ENCODE data around the gene BPGM. TPM values are rescaled to one million over a fixed set of nuclear protein-coding genes. Genes with fewer than 3 reads are reported as not detected.

Gene BPGM
- total RNA-seq, result 10 to 100 TPM; 16.3 to 17.4 TPM

- H3K27ac Mint-ChIP-seq, result no peak within 1 kb of the TSS
- DNase-seq, result peak; percentile 94
- H3K9me3 Mint-ChIP-seq, result peaks cover 5% of the 10 kb centered on the region
- peaks cover 22% of the 10 kb centered on the region for H3K36me3 Mint-ChIP-seq
- H3K27me3 Mint-ChIP-seq, result no peaks in the 10 kb centered on the region
- H3K4me3 Mint-ChIP-seq, result no peak within 1 kb of the TSS
- H3K4me1 Mint-ChIP-seq, result peaks cover 40% of the 10 kb centered on the region
Observed at GRCh38 chr7:134646425-134647305, at the start of gene BPGM. TSS of gene BPGM (plus strand) at chr7:134646853. CDS start at chr7:134661508, 14,655 bp downstream.

DNA sequence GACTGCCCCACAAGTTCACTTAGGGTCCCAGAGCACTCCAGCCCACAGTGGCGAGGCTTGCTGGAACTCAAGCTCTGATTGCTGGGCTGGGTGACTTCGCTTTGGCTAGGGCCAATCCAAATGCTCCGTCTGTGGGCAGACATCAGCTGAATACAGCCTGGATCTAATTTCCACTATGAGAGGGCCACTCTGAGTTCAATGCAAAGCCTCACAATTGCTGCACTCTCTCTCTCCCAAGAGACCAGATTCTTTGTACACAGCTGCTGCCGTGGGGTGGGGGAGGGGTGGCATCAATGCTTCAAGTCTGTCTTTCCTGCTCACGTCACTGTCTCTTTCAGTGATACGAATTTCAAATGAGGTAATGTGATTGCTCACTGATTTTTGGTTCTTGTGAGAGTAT is 47.3 kb upstream of the BPGM start:
- peaks cover 35% of the 10 kb centered on the region for H3K27me3 Mint-ChIP-seq
- peaks cover 4% of the 10 kb centered on the region for H3K9me3 Mint-ChIP-seq
- H3K4me1 Mint-ChIP-seq, result no peaks in the 10 kb centered on the region
- H3K36me3 Mint-ChIP-seq, result peaks cover 1% of the 10 kb centered on the region
- H3K27ac Mint-ChIP-seq, result no peak overlapping the region
- no peak for DNase-seq
- no peak overlapping the region for H3K4me3 Mint-ChIP-seq

DNA sequence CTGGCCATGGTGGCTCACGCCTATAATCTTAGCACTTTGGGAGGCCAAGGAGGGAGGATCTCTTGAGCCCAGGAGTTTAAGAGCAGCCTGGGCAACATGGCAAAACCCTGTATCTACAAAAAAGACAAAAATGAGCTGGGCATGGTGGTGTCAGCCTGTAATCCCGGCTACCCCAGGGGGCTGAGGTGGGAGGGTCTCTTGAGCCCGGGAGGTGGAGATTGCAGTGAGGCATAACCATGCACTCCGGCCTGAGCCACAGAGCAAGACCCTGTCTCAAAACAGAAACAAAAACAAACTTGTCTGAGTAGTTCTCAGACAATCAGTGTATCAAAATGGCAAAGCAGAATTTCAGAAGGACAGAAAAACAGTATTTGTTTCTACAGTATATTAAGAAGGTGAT is 45.2 kb upstream of the BPGM start:
- no peak overlapping the region for H3K27ac Mint-ChIP-seq
- peaks cover 2% of the 10 kb centered on the region for H3K9me3 Mint-ChIP-seq
- peaks cover 1% of the 10 kb centered on the region for H3K4me1 Mint-ChIP-seq
- peaks cover 45% of the 10 kb centered on the region for H3K27me3 Mint-ChIP-seq
- H3K4me3 Mint-ChIP-seq, result no peak overlapping the region
- peaks cover 1% of the 10 kb centered on the region for H3K36me3 Mint-ChIP-seq
- DNase-seq, result no peak

DNA sequence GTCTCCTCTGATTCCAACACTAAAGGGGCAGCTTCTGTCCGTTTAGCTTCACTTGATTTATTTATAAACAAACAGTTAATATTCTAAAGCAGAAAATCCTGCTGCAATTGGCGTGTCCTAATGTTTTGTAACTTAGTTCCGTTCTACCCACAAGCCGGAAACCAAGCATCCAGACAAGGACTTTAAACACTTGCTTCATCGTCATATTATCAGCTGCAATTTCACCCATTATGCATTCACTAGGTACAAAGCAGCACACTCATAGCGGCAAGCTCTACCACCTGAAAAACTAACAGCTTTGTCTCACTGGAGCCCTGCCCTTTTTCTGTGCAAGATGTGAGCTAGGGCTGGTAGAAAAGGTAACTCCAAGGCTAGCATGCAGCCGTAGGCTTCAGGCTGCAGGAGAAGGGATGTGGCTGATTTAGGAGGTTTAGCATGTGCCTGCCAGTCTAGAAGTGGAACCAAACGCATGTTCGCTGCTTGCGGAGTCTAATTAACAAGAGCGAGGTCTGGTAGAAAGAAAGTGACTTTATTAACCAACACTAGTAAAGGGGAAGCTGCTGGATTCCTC is 43.7 kb upstream of the BPGM start:
- H3K36me3 Mint-ChIP-seq, result peaks cover 1% of the 10 kb centered on the region
- DNase-seq, result no peak
- H3K4me1 Mint-ChIP-seq, result peaks cover 3% of the 10 kb centered on the region
- peaks cover 2% of the 10 kb centered on the region for H3K9me3 Mint-ChIP-seq
- no peak overlapping the region for H3K27ac Mint-ChIP-seq
- no peak overlapping the region for H3K4me3 Mint-ChIP-seq
- H3K27me3 Mint-ChIP-seq, result peaks cover 54% of the 10 kb centered on the region

DNA sequence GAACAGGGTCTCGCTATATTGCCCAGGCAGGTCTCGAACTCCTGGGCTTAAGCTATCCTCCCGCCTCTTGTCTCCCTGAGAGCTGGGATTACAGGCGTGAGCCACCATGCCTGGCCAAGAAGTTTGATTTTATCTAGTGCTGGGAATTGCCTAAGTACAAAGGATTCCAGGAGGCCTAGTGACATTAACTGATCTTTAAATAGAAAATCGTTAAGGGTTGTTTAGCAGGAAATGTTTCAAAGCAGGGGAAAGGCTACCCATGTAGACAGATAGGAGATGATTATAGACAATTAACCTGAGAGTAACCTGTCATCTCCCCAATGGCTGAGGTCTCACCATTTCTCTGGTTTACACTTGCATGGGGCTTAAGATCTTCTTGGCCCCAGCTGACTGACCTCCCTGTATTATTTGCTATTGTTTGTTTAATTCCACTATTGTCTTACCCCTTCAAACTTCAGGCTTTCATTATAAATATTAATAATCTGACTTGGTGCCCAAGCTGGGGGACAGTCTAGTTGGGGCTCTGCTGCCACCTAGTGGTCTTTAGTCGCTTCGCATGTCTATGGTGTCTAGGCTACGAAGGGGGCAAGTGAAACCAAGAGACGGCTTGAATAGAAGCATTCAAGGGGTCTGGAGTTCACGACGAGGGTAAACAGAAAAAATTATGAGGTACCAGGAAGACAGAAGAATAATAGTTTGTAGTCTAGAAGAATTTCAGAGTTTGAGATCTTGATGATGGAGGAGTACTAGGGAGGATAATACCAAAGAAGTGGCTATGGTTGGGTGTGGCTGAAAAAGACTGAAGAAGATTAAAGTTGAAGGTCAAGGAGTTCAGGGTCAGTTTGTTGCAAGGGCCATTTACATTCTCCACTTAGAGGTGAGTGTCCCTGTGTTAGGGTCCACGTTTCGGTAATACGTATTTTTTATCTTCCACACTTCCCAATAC is 40.4 kb upstream of the BPGM start:
- Mint-ChIP-seq H3K36me3 (no peaks in the 10 kb centered on the region), H3K9me3 (no peaks in the 10 kb centered on the region), H3K4me1 (peaks cover 3% of the 10 kb centered on the region), H3K27me3 (peaks cover 60% of the 10 kb centered on the region), H3K27ac (no peak overlapping the region), H3K4me3 (peak overlapping the region; percentile 47)
- peak; percentile 48 for DNase-seq

GRCh38 chr7:134611611-134612151 is 35.0 kb upstream of the BPGM start:
- Mint-ChIP-seq H3K9me3 (no peaks in the 10 kb centered on the region), H3K4me1 (peaks cover 15% of the 10 kb centered on the region), H3K27ac (no peak overlapping the region), H3K36me3 (peaks cover 2% of the 10 kb centered on the region), H3K27me3 (peaks cover 37% of the 10 kb centered on the region), H3K4me3 (no peak overlapping the region)
- DNase-seq, result no peak

DNA sequence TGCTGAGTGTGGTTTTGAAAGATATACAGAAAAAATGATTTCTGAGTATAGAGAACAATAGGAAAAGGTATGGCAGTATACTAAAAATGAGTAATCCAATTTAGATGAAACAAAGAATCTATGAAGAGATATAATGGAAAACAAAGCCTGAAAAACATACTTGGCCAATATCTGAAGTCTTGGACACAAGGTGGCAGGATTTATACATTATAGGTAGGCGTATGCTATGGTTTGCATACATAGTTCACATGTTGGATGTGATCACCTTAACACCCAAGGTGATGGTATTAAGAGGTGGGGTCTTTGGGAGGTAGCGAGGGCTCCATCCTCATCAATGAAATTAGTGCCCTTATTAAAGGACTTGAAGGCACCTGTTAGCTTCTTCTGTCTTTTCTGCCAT is 34.5 kb upstream of the BPGM start:
- Mint-ChIP-seq H3K4me1 (peaks cover 15% of the 10 kb centered on the region), H3K27me3 (peaks cover 37% of the 10 kb centered on the region), H3K4me3 (no peak overlapping the region), H3K27ac (no peak overlapping the region), H3K9me3 (no peaks in the 10 kb centered on the region), H3K36me3 (peaks cover 2% of the 10 kb centered on the region)
- DNase-seq, result no peak

GRCh38 chr7:134613623-134614347 is 32.9 kb upstream of the BPGM start:
- no peak overlapping the region for H3K4me3 Mint-ChIP-seq
- H3K9me3 Mint-ChIP-seq, result no peaks in the 10 kb centered on the region
- H3K36me3 Mint-ChIP-seq, result peaks cover 2% of the 10 kb centered on the region
- H3K4me1 Mint-ChIP-seq, result peaks cover 15% of the 10 kb centered on the region
- DNase-seq, result peak; percentile 29
- peaks cover 37% of the 10 kb centered on the region for H3K27me3 Mint-ChIP-seq
- peak overlapping the region; percentile 73 for H3K27ac Mint-ChIP-seq

- Mint-ChIP-seq H3K27ac (no peak overlapping the region), H3K4me1 (peaks cover 15% of the 10 kb centered on the region), H3K9me3 (no peaks in the 10 kb centered on the region), H3K27me3 (peaks cover 46% of the 10 kb centered on the region), H3K36me3 (peaks cover 2% of the 10 kb centered on the region), H3K4me3 (no peak overlapping the region)
- no peak for DNase-seq
Observed at GRCh38 chr7:134616611-134617010, 30.0 kb upstream of the BPGM start.

- no peak for DNase-seq
- H3K36me3 Mint-ChIP-seq, result peaks cover 2% of the 10 kb centered on the region
- no peak overlapping the region for H3K27ac Mint-ChIP-seq
Observed at GRCh38 chr7:134618756-134619530, 27.7 kb upstream of the BPGM start.

DNA sequence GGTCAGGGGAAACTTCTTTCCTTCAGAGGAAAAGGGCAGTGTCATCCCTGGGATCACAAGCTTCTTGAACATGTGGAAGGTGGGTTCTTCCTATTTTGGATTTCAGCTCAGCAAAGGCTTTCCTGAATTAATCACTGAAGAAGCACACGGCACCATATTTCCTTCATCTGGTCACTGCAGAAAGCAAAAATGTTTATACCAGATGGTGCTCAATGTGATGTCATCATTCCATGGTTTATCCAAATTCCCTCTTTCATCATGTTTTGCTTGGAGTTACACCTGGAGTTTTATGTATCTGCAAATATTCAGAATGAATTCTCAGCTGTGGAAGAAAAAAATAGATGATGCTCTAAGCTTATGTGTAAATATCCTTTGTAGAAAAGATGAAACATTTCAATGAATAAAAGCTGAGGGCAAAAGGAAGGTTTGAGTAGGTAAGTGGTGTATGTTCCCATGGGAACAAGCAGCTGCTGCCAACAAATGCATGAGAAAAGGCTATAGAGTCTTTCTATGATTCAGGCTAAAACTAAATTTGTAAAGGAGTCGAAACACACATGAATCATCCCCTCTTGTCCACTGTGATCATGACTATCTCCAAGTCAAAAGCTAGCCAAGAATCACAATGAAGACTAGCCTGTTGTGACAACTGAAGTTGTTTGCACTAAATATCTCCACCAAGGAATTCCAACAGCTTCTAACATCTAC is 26.9 kb upstream of the BPGM start:
- DNase-seq, result no peak
- H3K9me3 Mint-ChIP-seq, result no peaks in the 10 kb centered on the region
- H3K27ac Mint-ChIP-seq, result no peak overlapping the region
- peaks cover 62% of the 10 kb centered on the region for H3K27me3 Mint-ChIP-seq
- H3K36me3 Mint-ChIP-seq, result peaks cover 2% of the 10 kb centered on the region
- peaks cover 8% of the 10 kb centered on the region for H3K4me1 Mint-ChIP-seq
- H3K4me3 Mint-ChIP-seq, result no peak overlapping the region

More at GRCh38 chr7:134618756-134619530, 27.7 kb upstream of the BPGM start:
- Mint-ChIP-seq H3K4me3 (no peak overlapping the region), H3K27me3 (peaks cover 62% of the 10 kb centered on the region), H3K4me1 (peaks cover 10% of the 10 kb centered on the region), H3K9me3 (no peaks in the 10 kb centered on the region)

- Mint-ChIP-seq H3K4me1 (peaks cover 9% of the 10 kb centered on the region), H3K4me3 (no peak overlapping the region), H3K9me3 (no peaks in the 10 kb centered on the region), H3K27ac (no peak overlapping the region), H3K36me3 (no peaks in the 10 kb centered on the region), H3K27me3 (peaks cover 60% of the 10 kb centered on the region)
- DNase-seq, result no peak
Observed at GRCh38 chr7:134622303-134622995, 24.2 kb upstream of the BPGM start.

DNA sequence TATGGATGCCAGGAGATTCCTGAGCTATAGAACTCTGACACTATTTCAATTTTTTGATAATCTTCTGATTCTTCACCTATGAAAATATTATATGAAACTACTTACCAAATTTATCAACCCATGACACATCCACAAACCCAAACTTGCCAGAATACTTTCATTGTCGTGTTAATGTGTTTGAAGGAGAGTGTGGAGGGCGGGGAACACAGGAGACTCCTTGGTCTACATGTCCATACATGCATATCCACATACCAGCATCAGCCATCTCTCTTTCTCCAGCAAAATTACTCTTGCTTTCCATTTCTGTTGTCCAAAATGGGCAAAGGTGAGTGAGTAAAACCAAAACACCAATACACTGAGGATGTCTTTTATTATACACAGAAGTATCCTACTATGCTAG is 23.5 kb upstream of the BPGM start:
- H3K27ac Mint-ChIP-seq, result no peak overlapping the region
- no peaks in the 10 kb centered on the region for H3K9me3 Mint-ChIP-seq
- peaks cover 62% of the 10 kb centered on the region for H3K27me3 Mint-ChIP-seq

More for the DNA sequence above, 23.5 kb upstream of the BPGM start:
- Mint-ChIP-seq H3K4me3 (no peak overlapping the region), H3K36me3 (no peaks in the 10 kb centered on the region), H3K4me1 (peaks cover 9% of the 10 kb centered on the region)
- DNase-seq, result no peak

Measured in activated naive CD8-positive, alpha-beta T cell treated with anti-CD3 and anti-CD28 coated beads for 36 hours (primary cell).